ENCODE data around the gene SMURF1.

The SMURF1 gene

GRCh38 chr7:99131290-99131689, 12.6 kb downstream of the SMURF1 start:
- Mint-ChIP-seq H3K9me3 (no peaks in the 10 kb centered on the region), H3K36me3 (peaks cover 5% of the 10 kb centered on the region), H3K4me3 (no peak overlapping the region), H3K27ac (peak overlapping the region; percentile 59), H3K4me1 (peaks cover 48% of the 10 kb centered on the region)
- no peak for DNase-seq (ENCODE audit: low spot score in 2 of 2)
- ATAC-seq = no peak

GRCh38 chr7:99129536-99129935, 14.4 kb downstream of the SMURF1 start:
- H3K9me3 Mint-ChIP-seq = no peaks in the 10 kb centered on the region
- no peak overlapping the region for H3K27ac Mint-ChIP-seq
- no peak overlapping the region for H3K4me3 Mint-ChIP-seq
- H3K4me1 Mint-ChIP-seq = peaks cover 52% of the 10 kb centered on the region
- peaks cover 5% of the 10 kb centered on the region for H3K36me3 Mint-ChIP-seq
- ATAC-seq = no peak
- DNase-seq (ENCODE audit: low spot score in 2 of 2) = no peak

GRCh38 chr7:99129001-99129400, 14.9 kb downstream of the SMURF1 start:
- Mint-ChIP-seq H3K9me3 (no peaks in the 10 kb centered on the region), H3K36me3 (peaks cover 5% of the 10 kb centered on the region), H3K27ac (no peak overlapping the region), H3K4me3 (no peak overlapping the region), H3K4me1 (peaks cover 55% of the 10 kb centered on the region)
- no peak for ATAC-seq
- no peak for DNase-seq (ENCODE audit: low spot score in 2 of 2)

GRCh38 chr7:99128076-99128950, 15.6 kb downstream of the SMURF1 start:
- peaks cover 5% of the 10 kb centered on the region for H3K36me3 Mint-ChIP-seq
- H3K4me3 Mint-ChIP-seq = no peak overlapping the region
- no peaks in the 10 kb centered on the region for H3K9me3 Mint-ChIP-seq
- ATAC-seq (no peak), DNase-seq (ENCODE audit: low spot score in 2 of 2) (no peak)
- H3K27ac Mint-ChIP-seq = no peak overlapping the region
- H3K4me1 Mint-ChIP-seq = peaks cover 55% of the 10 kb centered on the region

GRCh38 chr7:99127636-99128035, 16.3 kb downstream of the SMURF1 start:
- ATAC-seq (no peak), DNase-seq (ENCODE audit: low spot score in 2 of 2) (no peak)
- H3K27ac Mint-ChIP-seq = no peak overlapping the region
- H3K36me3 Mint-ChIP-seq = peaks cover 5% of the 10 kb centered on the region
- H3K9me3 Mint-ChIP-seq = no peaks in the 10 kb centered on the region
- H3K4me1 Mint-ChIP-seq = peaks cover 49% of the 10 kb centered on the region
- H3K4me3 Mint-ChIP-seq = no peak overlapping the region

GRCh38 chr7:99126921-99127553, 16.9 kb downstream of the SMURF1 start:
- Mint-ChIP-seq H3K27ac (no peak overlapping the region), H3K4me3 (no peak overlapping the region), H3K36me3 (peaks cover 5% of the 10 kb centered on the region), H3K9me3 (no peaks in the 10 kb centered on the region), H3K4me1 (peaks cover 43% of the 10 kb centered on the region)
- no peak for ATAC-seq
- no peak for DNase-seq (ENCODE audit: low spot score in 2 of 2)

GRCh38 chr7:99125505-99125865, 18.4 kb downstream of the SMURF1 start:
- no peak overlapping the region for H3K4me3 Mint-ChIP-seq
- H3K27ac Mint-ChIP-seq = peak overlapping the region; percentile 12
- H3K9me3 Mint-ChIP-seq = no peaks in the 10 kb centered on the region
- peaks cover 5% of the 10 kb centered on the region for H3K36me3 Mint-ChIP-seq
- ATAC-seq (no peak), DNase-seq (ENCODE audit: low spot score in 2 of 2) (no peak)
- peaks cover 42% of the 10 kb centered on the region for H3K4me1 Mint-ChIP-seq

- DNase-seq (ENCODE audit: low spot score in 2 of 2) = no peak
- H3K4me3 Mint-ChIP-seq = no peak overlapping the region
- no peak for ATAC-seq
- H3K9me3 Mint-ChIP-seq = no peaks in the 10 kb centered on the region
- H3K4me1 Mint-ChIP-seq = peaks cover 47% of the 10 kb centered on the region
- no peak overlapping the region for H3K27ac Mint-ChIP-seq
- peaks cover 5% of the 10 kb centered on the region for H3K36me3 Mint-ChIP-seq
Observed at GRCh38 chr7:99124751-99125504, 19.0 kb downstream of the SMURF1 start.

- Mint-ChIP-seq H3K27ac (no peak overlapping the region), H3K9me3 (no peaks in the 10 kb centered on the region), H3K36me3 (peaks cover 5% of the 10 kb centered on the region), H3K4me1 (peaks cover 48% of the 10 kb centered on the region), H3K4me3 (no peak overlapping the region)
- DNase-seq (ENCODE audit: low spot score in 2 of 2) (no peak), ATAC-seq (no peak)
Observed at GRCh38 chr7:99124236-99124635, 19.7 kb downstream of the SMURF1 start.

- peaks cover 5% of the 10 kb centered on the region for H3K36me3 Mint-ChIP-seq
- no peak overlapping the region for H3K27ac Mint-ChIP-seq
- DNase-seq (ENCODE audit: low spot score in 2 of 2) = no peak
- H3K9me3 Mint-ChIP-seq = no peaks in the 10 kb centered on the region
- peaks cover 48% of the 10 kb centered on the region for H3K4me1 Mint-ChIP-seq
- peak; percentile 40 for ATAC-seq
- H3K4me3 Mint-ChIP-seq = no peak overlapping the region
Observed at GRCh38 chr7:99123571-99124033, 20.3 kb downstream of the SMURF1 start.

GRCh38 chr7:99122762-99123161, 21.1 kb downstream of the SMURF1 start:
- DNase-seq (ENCODE audit: low spot score in 2 of 2) (no peak), ATAC-seq (no peak)
- H3K4me3 Mint-ChIP-seq = no peak overlapping the region
- H3K27ac Mint-ChIP-seq = no peak overlapping the region
- peaks cover 56% of the 10 kb centered on the region for H3K4me1 Mint-ChIP-seq
- H3K36me3 Mint-ChIP-seq = peaks cover 5% of the 10 kb centered on the region
- no peaks in the 10 kb centered on the region for H3K9me3 Mint-ChIP-seq

GRCh38 chr7:99121496-99122021, 22.3 kb downstream of the SMURF1 start:
- DNase-seq (ENCODE audit: low spot score in 2 of 2) = no peak
- no peaks in the 10 kb centered on the region for H3K36me3 Mint-ChIP-seq
- no peaks in the 10 kb centered on the region for H3K9me3 Mint-ChIP-seq
- no peak for ATAC-seq
- peaks cover 53% of the 10 kb centered on the region for H3K4me1 Mint-ChIP-seq
- H3K4me3 Mint-ChIP-seq = no peak overlapping the region
- no peak overlapping the region for H3K27ac Mint-ChIP-seq

GRCh38 chr7:99120916-99121315, 23.0 kb downstream of the SMURF1 start:
- Mint-ChIP-seq H3K4me1 (peaks cover 58% of the 10 kb centered on the region), H3K27ac (no peak overlapping the region), H3K4me3 (no peak overlapping the region), H3K36me3 (no peaks in the 10 kb centered on the region), H3K9me3 (no peaks in the 10 kb centered on the region)
- DNase-seq (ENCODE audit: low spot score in 2 of 2) = no peak
- no peak for ATAC-seq

- no peak overlapping the region for H3K4me3 Mint-ChIP-seq
- no peak for DNase-seq (ENCODE audit: low spot score in 2 of 2)
- H3K27ac Mint-ChIP-seq = no peak overlapping the region
- no peaks in the 10 kb centered on the region for H3K9me3 Mint-ChIP-seq
- ATAC-seq = no peak
- no peaks in the 10 kb centered on the region for H3K36me3 Mint-ChIP-seq
- H3K4me1 Mint-ChIP-seq = peaks cover 58% of the 10 kb centered on the region
Observed at GRCh38 chr7:99120501-99120900, 23.4 kb downstream of the SMURF1 start.

GRCh38 chr7:99118077-99118476, 25.8 kb downstream of the SMURF1 start:
- peaks cover 54% of the 10 kb centered on the region for H3K4me1 Mint-ChIP-seq
- H3K9me3 Mint-ChIP-seq = peaks cover 4% of the 10 kb centered on the region
- no peak for ATAC-seq
- no peak overlapping the region for H3K27ac Mint-ChIP-seq
- H3K36me3 Mint-ChIP-seq = no peaks in the 10 kb centered on the region
- H3K4me3 Mint-ChIP-seq = no peak overlapping the region
- no peak for DNase-seq (ENCODE audit: low spot score in 2 of 2)
